Bronchial epithelial cell (primary cell): ENCODE measurements around the gene ARPIN. TPM values are rescaled to one million over a fixed set of nuclear protein-coding genes. Genes with fewer than 3 reads are reported as not detected.
A peak's percentile ranks its signal among the peaks of the same experiment; 100 is the strongest.
"Not testable (repeated sequence)": the region's sequence is repeated elsewhere in the genome, so short reads cannot be mapped to it uniquely, and the experiment has no call there.

Source experiments
- DNase-seq: peaks from one replicate; pipeline ENCODE4 v3.0.0-alpha.2; 2010; ENCODE audit warnings: low read depth
- FAIRE-seq: peaks from 2 replicates; lab custom pipeline; 2011; peaks lifted over from hg19 to GRCh38; lab: Jason Lieb, UNC
- H3K27me3 ChIP-seq: 2 replicates; pipeline ENCODE4 v1.5.1; 2011; ENCODE audit warnings: low read length; ENCODE audit not compliant: control insufficient read depth, insufficient read depth
- H3K36me3 ChIP-seq: 2 replicates; pipeline ENCODE4 v1.5.1; 2011; ENCODE audit warnings: low read length; ENCODE audit not compliant: control insufficient read depth, insufficient read depth
- H3K4me3 ChIP-seq: 2 replicates; pipeline ENCODE4 v1.5.1; 2011; ENCODE audit warnings: mild to moderate bottlenecking, low read depth, low read length, control low read depth
- total RNA-seq: library from RNA; depleted of rRNA; stranded (reverse); fragments of >200 nt; gene quantifications from 2 replicates; pipeline ENCODE4 v1.2.1, GENCODE V29; 2014
- TF ChIP-seq, protein P1 (sequence below): IDR thresholded peaks from 2 replicates; pipeline ENCODE4 v1.5.1; 2011; ENCODE audit warnings: mild to moderate bottlenecking, moderate library complexity, low read length, control low read depth, inconsistent platforms; ENCODE audit not compliant: insufficient read depth, severe bottlenecking

Gene ARPIN
- total RNA-seq, 1 donor from 2014 or later, result 4.5 TPM

DNA sequence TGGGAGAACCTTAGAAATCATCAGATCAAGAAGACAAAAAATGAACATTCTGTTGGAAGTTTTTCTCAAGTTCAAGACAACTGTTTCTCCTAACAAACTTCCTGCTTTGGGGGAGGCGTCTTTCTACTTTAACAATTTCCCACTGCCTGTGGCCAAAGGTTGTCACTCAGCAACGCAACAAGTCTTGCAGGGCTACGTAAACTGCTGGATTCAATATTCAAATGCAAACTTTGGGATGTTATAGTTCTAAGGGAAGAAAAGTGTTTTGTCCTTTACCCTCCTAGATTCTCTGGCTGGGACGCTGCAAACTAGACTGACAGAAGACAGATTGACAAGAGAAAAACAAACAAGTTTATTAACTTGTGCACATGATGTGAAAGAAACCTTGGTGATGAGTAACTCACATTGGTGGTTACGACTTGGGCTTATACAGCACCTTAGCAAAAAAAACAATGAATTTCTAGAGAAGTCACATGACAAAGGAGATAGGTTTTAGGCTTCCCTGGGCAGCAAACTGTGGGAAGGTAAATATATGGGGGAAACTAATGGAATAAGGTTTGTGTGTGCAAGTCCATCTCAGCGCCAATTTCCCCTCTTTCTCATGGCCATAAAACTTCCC is 34.0 kb upstream of the ARPIN start:
- Histone ChIP-seq H3K27me3 (no peaks in the 10 kb centered on the region), H3K36me3 (no peaks in the 10 kb centered on the region), H3K4me3 (no peak overlapping the region)
- DNase-seq, result no peak
- no peak for FAIRE-seq
- TF ChIP-seq, protein P1, sequence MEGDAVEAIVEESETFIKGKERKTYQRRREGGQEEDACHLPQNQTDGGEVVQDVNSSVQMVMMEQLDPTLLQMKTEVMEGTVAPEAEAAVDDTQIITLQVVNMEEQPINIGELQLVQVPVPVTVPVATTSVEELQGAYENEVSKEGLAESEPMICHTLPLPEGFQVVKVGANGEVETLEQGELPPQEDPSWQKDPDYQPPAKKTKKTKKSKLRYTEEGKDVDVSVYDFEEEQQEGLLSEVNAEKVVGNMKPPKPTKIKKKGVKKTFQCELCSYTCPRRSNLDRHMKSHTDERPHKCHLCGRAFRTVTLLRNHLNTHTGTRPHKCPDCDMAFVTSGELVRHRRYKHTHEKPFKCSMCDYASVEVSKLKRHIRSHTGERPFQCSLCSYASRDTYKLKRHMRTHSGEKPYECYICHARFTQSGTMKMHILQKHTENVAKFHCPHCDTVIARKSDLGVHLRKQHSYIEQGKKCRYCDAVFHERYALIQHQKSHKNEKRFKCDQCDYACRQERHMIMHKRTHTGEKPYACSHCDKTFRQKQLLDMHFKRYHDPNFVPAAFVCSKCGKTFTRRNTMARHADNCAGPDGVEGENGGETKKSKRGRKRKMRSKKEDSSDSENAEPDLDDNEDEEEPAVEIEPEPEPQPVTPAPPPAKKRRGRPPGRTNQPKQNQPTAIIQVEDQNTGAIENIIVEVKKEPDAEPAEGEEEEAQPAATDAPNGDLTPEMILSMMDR, result no peak

GRCh38 chr15:89943721-89944120 is 31.0 kb upstream of the ARPIN start:
- DNase-seq, H3K27me3 ChIP-seq, FAIRE-seq, H3K36me3 ChIP-seq, H3K4me3 ChIP-seq: not testable (repeated sequence)

- Histone ChIP-seq H3K36me3 (no peaks in the 10 kb centered on the region), H3K4me3 (no peak overlapping the region), H3K27me3 (no peaks in the 10 kb centered on the region)
- FAIRE-seq, result no peak
- no peak for DNase-seq
- TF ChIP-seq, protein P1, result no peak
Measured at GRCh38 chr15:89939910-89940309, 27.2 kb upstream of the ARPIN start.

DNA sequence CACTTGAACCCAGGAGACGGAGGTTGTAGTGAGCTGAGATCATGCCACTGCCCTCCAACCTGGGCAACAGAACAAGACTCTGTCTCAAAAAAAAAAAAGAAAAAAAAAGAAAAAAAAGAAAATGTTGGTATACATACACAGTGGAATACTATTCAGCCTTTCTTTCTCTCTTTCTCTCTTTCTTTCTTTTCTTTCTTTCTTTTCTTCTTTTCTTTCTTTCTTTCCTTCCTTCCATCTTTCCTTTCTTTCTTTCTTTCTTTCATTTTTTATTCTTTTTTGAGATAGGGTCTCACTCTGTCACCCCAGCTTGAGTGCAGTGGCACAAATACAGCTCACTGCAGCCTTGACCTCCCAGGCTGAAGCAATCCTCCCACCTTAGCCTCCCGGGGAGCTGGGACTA is 26.6 kb upstream of the ARPIN start:
- not testable (repeated sequence) for DNase-seq, H3K4me3 ChIP-seq, FAIRE-seq, H3K36me3 ChIP-seq, H3K27me3 ChIP-seq

GRCh38 chr15:89937365-89938350 is 24.9 kb upstream of the ARPIN start:
- peak; percentile 64 for DNase-seq
- H3K36me3 ChIP-seq, result no peaks in the 10 kb centered on the region
- no peak overlapping the region for H3K4me3 ChIP-seq
- no peak for FAIRE-seq
- no peaks in the 10 kb centered on the region for H3K27me3 ChIP-seq
- TF ChIP-seq, protein P1, result no peak

- Histone ChIP-seq H3K27me3 (no peaks in the 10 kb centered on the region), H3K36me3 (no peaks in the 10 kb centered on the region), H3K4me3 (no peak overlapping the region)
- FAIRE-seq, result no peak
- DNase-seq, result no peak
- TF ChIP-seq, protein P1, result no peak
Measured at GRCh38 chr15:89936786-89937265, 24.1 kb upstream of the ARPIN start.
